ENCODE measurements around the gene CHSY1. TPM values are rescaled to one million over a fixed set of nuclear protein-coding genes. Genes with fewer than 3 reads are reported as not detected.

Gene CHSY1
- polyA plus RNA-seq, 1 donor from 2014 or later = 16.1 TPM

DNA sequence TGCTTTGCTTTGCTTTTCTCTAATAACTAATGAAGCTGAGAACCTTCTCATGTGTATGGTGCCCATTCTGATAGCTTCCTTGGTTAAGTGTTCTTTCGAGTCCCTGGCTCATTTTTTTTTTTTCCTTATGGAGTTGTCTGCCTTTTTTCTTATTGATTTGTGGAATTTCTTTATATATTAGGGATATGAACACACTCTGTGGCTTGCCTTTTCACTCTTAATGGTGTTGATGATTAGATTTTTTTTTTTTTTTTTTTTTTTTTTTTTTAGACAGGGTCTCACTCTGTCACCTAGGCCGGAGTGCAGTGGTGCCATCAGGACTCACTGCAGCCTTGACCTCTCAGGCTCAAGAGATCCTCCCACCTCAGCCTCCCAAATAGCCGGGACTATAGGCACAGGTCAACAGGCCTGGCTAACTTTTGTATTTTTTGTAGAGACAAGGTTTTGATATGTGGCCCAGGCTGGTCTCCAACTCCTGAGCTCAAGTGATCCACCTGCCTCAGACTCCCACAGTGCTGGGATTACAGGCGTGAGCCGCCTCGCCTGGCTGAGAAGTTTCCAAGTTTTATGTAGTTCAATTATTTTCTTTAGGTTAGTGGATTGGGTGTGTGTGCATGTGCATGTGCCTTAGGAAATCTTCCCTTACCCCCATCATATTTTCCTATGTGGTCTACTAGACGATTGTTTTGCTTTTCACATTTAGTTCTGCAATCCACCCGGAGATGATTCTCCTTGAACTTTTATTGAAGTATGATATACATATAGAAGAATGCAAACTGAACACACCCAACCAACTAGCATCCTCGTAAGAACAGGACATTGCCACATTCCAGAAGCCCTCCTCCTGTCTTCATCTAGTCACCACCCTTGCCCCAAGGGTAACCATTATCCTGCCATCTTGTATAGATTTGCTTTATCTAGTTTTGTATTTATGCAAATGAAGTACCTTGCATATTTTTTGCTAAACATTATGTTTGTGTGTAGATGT, 44.9 kb upstream of the CHSY1 start:
- Histone ChIP-seq H4K20me1 (ENCODE audit: insufficient read depth) (peaks cover 3% of the 10 kb centered on the region), H3F3A (ENCODE audit: insufficient read depth, low read length, poor library complexity, severe bottlenecking) (peaks cover 8% of the 10 kb centered on the region), H3K79me2 (replicated peaks; ENCODE audit: insufficient read depth, low read length) (peaks cover 33% of the 10 kb centered on the region), H3K9me3 (ENCODE audit: low read length) (no peaks in the 10 kb centered on the region), H2AFZ (ENCODE audit: low read depth, low read length) (no peak overlapping the region), H3K36me3 (ENCODE audit: insufficient read depth, low read length) (no peaks in the 10 kb centered on the region), H3K4me2 (ENCODE audit: low read length) (peak overlapping the region; percentile 54), H3K27ac (ENCODE audit: low read length) (no peak overlapping the region), H3K27me3 (ENCODE audit: insufficient read depth, low read depth, low read length) (no peaks in the 10 kb centered on the region), H3K4me3 (ENCODE audit: low read length) (peak overlapping the region; percentile 93), H3K9ac (ENCODE audit: low read length) (no peak overlapping the region), H3K9me2 (ENCODE audit: insufficient read depth, low read length) (no peaks in the 10 kb centered on the region)
- TF ChIP-seq EP300 (conservative IDR thresholded peaks at IDR 0.05; ENCODE audit: poor library complexity, severe bottlenecking) (no peak), EZH2 (IDR thresholded peaks at IDR 0.05; ENCODE audit: borderline replicate concordance, insufficient read depth, low read length, poor library complexity, severe bottlenecking) (no peak), RAD21 (conservative IDR thresholded peaks at IDR 0.05) (no peak), POLR2AphosphoS5 (IDR thresholded peaks at IDR 0.05) (no peak), SMC3 (conservative IDR thresholded peaks at IDR 0.05; ENCODE audit: poor library complexity) (no peak), CTCF (IDR thresholded peaks at IDR 0.05; ENCODE audit: poor library complexity, severe bottlenecking) (no peak), TAF1 (IDR thresholded peaks at IDR 0.05; ENCODE audit: low read depth) (no peak), REST (IDR thresholded peaks at IDR 0.05; ENCODE audit: borderline replicate concordance) (no peak), MXI1 (conservative IDR thresholded peaks at IDR 0.05; ENCODE audit: poor library complexity, severe bottlenecking) (no peak)

DNA sequence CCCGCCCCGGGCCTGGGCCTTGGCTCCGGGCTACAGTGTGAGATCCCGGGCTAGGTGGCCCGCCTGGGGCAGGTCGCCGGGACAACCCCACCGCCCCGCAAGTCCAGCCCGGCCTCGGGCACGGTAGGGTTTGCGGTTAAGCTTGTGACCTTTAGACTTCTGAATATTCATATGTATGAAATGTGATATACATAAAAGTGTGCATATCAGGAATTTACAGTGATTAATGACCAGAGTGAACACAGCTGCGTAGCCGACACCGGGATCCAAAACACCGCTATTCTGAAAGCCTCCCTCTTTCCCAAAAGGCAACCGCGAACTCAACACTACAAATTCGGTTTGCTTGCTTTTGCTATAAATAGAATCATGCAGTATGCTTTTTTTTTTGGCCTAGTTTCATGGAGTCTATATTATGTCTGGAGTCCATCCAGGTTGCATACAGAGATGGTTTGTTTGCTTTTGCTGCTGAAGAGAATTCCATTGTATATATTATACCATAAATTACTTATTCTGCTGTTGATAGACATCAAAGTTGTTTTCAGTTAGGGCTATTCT, 43.8 kb upstream of the CHSY1 start:
- H3K27me3 ChIP-seq (ENCODE audit: insufficient read depth, low read depth, low read length) = no peaks in the 10 kb centered on the region
- H3K36me3 ChIP-seq (ENCODE audit: insufficient read depth, low read length) = no peaks in the 10 kb centered on the region
- peaks cover 43% of the 10 kb centered on the region for H3K79me2 ChIP-seq (replicated peaks; ENCODE audit: insufficient read depth, low read length)

More for the DNA sequence above, 43.8 kb upstream of the CHSY1 start:
- H4K20me1 ChIP-seq (ENCODE audit: insufficient read depth) = peaks cover 3% of the 10 kb centered on the region
- H3K4me3 ChIP-seq (ENCODE audit: low read length) = peak overlapping the region; percentile 93
- peak overlapping the region; percentile 54 for H3K4me2 ChIP-seq (ENCODE audit: low read length)
- H3K27ac ChIP-seq (ENCODE audit: low read length) = peak overlapping the region; percentile 87
- TF ChIP-seq SMC3 (conservative IDR thresholded peaks at IDR 0.05; ENCODE audit: poor library complexity) = no peak
- TF ChIP-seq RAD21 (conservative IDR thresholded peaks at IDR 0.05) = no peak
- TF ChIP-seq CTCF (IDR thresholded peaks at IDR 0.05; ENCODE audit: poor library complexity, severe bottlenecking) = no peak
- no peak for TF ChIP-seq EZH2 (IDR thresholded peaks at IDR 0.05; ENCODE audit: borderline replicate concordance, insufficient read depth, low read length, poor library complexity, severe bottlenecking)
- no peak for TF ChIP-seq EP300 (conservative IDR thresholded peaks at IDR 0.05; ENCODE audit: poor library complexity, severe bottlenecking)
- TF ChIP-seq REST (IDR thresholded peaks at IDR 0.05; ENCODE audit: borderline replicate concordance) = no peak
- no peak for TF ChIP-seq POLR2AphosphoS5 (IDR thresholded peaks at IDR 0.05)
- no peak for TF ChIP-seq TAF1 (IDR thresholded peaks at IDR 0.05; ENCODE audit: low read depth)
- peak overlapping the region; percentile 84 for H2AFZ ChIP-seq (ENCODE audit: low read depth, low read length)
- H3K9me3 ChIP-seq (ENCODE audit: low read length) = no peaks in the 10 kb centered on the region
- H3F3A ChIP-seq (ENCODE audit: insufficient read depth, low read length, poor library complexity, severe bottlenecking) = peaks cover 8% of the 10 kb centered on the region
- H3K9me2 ChIP-seq (ENCODE audit: insufficient read depth, low read length) = no peaks in the 10 kb centered on the region
- peak overlapping the region; percentile 88 for H3K9ac ChIP-seq (ENCODE audit: low read length)

Data from neural cell (in vitro differentiated cells).